ENCODE measurements around the gene SLC17A1.
A peak's percentile ranks its signal among the peaks of the same experiment; 100 is the strongest.

SLC17A1 gene

GRCh38 chr6:25832307-25832662 is 433 bp upstream of the SLC17A1 start:
- DNase-seq: no peak

DNA sequence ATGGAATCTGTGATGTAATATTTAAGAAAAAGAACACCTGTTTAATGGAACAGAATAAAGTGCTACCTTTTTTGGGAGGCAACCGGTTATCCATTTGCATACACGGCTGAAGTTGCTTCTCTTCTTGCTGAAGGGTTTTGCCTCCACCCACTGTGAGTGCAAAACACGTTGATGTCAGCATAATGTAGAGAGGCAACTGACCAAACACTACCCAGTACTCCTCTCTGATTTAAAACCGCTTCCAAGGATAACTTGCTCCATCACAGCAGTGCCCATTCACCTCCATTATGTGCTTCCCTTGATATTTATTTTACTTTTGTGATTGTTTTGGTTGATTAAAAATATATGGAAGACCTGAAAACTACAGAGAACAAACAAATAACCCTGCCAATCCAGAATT is 1.4 kb downstream of the SLC17A1 start:
- DNase-seq: no peak

- no peak for DNase-seq
Measured at GRCh38 chr6:25829375-25829774, 2.5 kb downstream of the SLC17A1 start.

DNA sequence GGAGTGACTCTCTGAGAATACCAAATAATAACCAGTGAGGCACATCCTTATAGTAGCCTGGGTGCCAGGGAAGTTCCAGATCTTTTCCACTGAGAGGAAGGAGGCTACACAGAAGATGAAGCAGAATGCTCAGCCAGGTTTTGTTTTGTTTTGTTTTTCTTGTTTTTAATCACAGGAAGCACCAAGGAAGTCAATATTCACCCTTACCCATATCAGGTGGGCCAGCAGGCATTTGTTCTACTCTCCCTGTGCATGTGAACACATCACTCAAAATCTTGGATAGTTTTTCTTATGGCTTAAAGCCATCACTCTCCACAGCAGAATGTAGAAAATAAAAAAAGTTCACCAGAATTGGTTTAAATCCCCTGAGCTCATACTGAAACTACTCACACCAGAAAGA is 10.5 kb downstream of the SLC17A1 start:
- no peak for DNase-seq

DNA sequence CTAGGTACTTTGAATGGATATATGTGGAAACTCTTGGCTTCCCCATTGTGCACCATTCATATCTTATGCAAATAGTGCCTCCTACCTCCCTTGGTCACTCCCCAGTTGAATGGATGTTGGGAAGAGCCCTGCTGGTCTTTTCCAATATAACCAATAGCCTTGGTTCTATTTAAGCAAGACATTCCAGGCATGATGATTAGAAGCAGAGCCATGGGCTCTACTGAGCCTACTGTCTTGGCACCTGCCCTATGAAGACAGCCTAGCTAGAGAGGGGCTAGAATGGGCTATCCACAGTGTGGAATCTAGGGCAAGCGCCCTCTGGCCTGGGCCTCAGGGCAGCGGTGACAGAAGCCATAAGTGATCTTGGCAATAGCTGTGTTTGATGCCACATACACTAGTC is 15.6 kb downstream of the SLC17A1 start:
- DNase-seq: no peak

GRCh38 chr6:25815194-25815593 is 16.7 kb downstream of the SLC17A1 start:
- no peak for DNase-seq

DNA sequence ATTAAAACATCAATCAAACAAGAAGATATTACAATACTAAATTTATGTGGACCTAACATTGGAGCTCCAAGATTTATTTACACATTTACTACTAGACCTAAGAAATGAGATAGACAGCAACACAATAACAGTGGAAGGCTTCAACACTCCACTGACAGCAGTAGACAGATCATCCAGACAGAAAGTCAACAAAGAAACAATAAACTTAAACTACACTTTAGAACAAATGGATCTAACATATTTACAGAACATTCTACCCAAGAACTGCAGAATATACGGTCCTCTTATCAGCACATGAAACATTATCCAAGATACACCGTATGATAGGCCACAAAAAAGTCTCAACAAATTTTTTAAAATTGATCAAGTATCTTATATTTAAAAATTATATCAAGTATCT is 27.0 kb downstream of the SLC17A1 start:
- no peak for DNase-seq

- no peak for DNase-seq
Measured at GRCh38 chr6:25801436-25801835, 30.4 kb downstream of the SLC17A1 start.

DNA sequence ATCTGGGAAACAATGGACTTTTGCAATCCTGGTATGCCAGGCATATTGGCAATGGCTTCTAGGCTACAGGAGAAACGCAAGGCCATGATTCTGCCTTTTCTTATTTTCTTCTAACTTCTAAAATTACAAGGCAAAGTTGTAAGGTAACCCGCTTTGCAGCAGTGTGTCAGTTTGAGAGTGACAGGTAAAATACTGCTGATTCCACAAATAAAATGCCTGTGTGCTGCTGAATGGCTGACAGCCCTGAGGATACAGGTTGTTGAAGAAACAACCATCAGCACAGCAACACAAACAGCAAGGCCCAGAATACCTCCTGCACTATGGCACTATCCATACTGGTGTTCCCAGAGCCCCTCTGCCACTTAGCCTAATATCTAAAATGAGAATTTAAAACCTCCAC is 37.1 kb downstream of the SLC17A1 start:
- no peak for DNase-seq

DNA sequence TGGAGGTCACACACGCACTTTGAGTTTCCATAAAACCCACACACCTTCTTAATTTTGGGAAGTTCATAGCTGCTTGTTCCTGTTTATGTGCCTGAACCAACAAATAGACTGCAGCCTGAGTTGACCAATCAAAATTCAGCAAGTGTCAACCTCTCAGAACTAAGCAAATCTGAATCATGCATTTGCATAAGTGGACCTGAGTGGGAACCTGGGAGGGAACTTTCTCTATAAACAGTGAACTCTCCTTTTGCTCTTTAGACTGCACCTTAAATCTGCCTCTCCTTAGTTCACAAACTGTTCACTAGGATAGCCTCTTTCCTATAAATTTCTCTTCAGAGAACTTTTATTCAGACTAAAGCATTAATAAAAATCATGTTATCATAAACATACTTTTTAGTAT is 37.9 kb downstream of the SLC17A1 start:
- no peak for DNase-seq

DNA sequence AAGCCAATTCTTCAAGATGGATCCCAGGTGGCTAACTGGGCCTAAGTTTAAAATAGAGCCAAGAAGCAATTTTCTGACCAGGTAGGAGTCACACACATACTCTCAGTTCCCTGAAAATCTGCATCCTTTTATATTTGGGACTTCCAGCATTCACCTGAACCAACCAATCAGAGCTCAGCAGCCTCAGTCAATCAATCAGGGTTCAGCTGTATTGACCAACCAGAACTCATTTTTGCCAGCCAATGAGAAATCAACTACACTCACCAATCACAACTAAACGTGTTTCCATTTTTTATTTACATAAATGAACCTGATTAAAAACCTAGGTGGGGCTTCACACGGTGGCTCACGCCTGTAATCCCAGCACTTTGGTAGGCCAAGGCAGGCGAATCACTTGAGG is 39.8 kb downstream of the SLC17A1 start:
- no peak for DNase-seq

DNA sequence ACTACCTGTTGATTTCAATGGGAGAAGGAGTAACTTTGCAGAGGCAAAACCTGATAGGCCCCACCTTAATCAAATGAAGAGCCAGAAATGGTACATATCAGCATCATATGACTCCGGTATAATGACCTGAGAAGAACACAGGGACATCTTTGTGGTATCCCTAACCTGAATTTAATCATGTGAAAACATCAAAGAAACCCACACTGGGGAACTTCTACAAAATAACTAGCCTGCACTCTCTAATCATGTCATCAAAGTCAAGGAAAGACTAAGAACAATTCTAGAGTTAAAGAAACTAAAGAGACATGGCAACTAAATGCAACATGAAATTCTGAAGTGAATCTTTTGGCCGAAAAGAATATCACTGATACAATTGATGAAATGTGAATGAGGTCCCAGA is 42.4 kb downstream of the SLC17A1 start:
- DNase-seq: no peak

- peak; percentile 7 for DNase-seq
Measured at GRCh38 chr6:25788305-25788922, 43.4 kb downstream of the SLC17A1 start.

- no peak for DNase-seq
Measured at GRCh38 chr6:25787428-25787827, 44.4 kb downstream of the SLC17A1 start.

GRCh38 chr6:25781134-25781533 is 50.7 kb downstream of the SLC17A1 start:
- no peak for DNase-seq

- no peak for DNase-seq
Measured at GRCh38 chr6:25777856-25778649, 53.8 kb downstream of the SLC17A1 start.

GRCh38 chr6:25777031-25777430 is 54.8 kb downstream of the SLC17A1 start:
- DNase-seq: no peak

DNA sequence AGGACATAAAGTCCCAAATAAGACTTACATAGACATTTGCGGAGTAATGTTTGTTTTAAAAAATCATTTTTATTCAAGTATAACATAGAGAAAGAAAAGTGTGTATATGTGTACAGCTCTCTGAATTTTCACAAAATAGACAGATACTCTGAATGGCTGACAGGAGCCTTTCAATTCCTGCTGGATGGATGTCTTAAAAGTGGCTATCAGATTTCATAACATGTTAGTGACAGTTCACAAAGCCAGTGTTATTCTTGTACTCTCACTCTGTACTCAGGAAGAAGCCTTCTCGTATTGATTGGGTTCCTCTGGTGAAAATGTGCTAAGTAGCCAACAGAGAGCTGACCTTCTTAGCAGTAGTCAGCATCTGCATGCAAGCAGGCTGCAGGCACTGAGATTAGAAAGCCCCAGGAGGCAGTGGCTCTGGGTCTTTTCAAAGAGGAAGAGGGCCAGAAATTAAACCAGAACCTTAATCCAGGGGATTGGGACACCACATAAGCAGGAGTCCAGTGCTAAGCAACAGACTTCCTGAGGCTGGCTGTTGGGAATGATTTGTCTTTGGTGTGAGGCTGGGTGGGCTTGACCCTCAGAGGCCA is 57.6 kb downstream of the SLC17A1 start:
- DNase-seq: peak; percentile 60

DNA sequence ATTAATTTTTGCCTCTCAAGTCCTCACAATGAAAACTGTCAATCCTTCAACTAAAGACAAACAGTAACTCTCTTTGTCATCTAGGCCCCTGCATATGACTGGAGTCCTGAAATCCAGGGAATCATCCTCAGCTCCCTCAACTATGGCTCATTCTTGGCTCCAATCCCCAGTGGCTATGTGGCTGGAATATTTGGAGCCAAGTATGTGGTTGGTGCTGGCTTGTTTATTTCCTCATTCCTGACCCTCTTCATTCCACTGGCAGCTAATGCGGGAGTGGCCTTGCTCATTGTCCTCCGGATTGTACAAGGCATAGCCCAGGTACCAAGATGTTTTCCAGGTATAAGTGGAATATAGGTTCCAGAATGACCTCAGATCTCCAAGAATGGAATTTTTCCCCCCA is 61.9 kb downstream of the SLC17A1 start:
- no peak for DNase-seq

- DNase-seq: no peak
Measured at GRCh38 chr6:25768566-25768965, 63.3 kb downstream of the SLC17A1 start.

- DNase-seq: no peak
Measured at GRCh38 chr6:25764611-25765010, 67.2 kb downstream of the SLC17A1 start.

DNA sequence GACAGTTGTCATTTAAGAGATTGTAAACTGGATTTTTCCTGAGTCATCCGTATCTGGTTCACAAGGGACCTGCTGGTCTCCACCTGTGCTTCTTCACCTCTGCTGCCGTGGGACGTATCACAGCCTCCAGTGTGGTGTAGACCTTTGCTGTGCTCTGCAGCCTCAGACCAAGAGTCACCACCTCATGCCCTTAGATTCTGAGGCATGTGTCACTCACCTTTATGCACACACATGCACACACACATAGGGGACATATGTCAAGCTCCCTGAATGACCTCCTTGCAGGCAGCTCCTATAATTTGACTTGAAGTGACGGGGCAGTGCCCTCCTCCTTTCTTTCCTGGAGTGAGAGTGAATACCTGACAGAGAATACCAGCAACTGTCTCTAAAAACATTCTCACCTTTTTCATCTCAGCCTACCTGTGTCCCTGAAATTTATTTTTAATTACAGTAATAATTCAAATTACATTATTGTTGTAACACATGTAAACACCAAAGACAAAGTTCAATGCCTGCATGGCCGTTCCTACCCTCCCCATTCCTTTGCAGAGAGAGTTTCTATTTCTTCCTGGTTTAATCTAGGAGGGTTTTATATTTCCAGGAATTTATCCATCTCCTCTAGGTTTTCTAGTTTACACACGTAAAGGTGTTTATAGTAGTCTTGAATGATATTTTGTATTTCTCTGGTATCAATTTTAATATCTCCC is 73.8 kb downstream of the SLC17A1 start:
- no peak for DNase-seq

GRCh38 chr6:25756382-25757363 is 75.2 kb downstream of the SLC17A1 start:
- no peak for DNase-seq
